HG02678 (cell line): ENCODE results near the gene ZFR.
A peak's percentile ranks its signal among the peaks of the same experiment; 100 is the strongest.

ENCODE experiments used
- ATAC-seq: cut with Tn5 transposase; IDR thresholded peaks from one replicate; pipeline ENCODE4 v1.9.1; 2021; ENCODE audit warnings: mild to moderate bottlenecking, moderate library complexity; ENCODE audit not compliant: unreplicated experiment

ZFR gene

DNA sequence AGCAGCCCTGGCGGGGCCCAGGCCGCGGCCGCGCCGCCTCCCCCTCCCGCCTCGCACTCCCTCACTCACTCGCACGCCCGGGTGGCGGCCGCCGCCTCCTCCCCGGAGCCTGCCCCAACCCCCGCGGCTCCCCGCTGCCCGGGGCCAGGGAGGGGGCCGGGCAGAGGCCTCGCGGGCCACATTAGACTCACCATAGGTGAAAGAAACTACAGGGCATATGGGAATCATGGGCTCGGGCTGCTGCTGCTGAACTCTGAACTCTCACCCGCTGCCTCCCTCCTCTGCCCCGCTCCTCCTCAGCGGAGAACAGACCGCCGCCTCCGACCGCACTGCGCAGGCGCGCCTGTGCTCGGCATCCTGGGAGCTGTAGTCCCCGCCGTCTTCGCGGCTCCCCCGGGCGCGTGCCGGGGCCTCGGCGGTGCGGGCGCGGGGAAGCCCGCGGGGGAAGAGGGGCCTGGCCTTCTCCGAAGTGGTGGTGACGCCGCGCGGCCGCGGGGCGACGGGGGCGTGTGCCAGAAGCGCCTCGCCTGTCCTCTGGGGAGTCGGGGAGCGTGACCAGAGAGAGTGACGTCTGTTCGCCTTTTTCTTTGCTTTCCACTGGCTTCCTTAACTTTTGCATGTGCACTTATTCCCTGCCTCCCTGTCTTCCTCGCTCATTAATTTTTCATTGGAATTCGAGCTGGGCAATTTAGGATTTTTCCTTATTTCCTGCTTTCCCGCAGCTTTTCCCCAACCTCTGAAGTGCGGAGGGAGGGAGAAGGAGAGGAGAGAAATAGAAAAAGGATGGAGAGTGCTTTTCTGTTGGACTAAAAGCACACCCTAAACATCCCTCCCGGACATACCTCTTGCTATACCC, at the start of gene ZFR:
TSS of gene ZFR (minus strand) at position 310 of the 856 bp plus-strand sequence. CDS start at position 228, 82 bp downstream.
- peak; percentile 80 for ATAC-seq

DNA sequence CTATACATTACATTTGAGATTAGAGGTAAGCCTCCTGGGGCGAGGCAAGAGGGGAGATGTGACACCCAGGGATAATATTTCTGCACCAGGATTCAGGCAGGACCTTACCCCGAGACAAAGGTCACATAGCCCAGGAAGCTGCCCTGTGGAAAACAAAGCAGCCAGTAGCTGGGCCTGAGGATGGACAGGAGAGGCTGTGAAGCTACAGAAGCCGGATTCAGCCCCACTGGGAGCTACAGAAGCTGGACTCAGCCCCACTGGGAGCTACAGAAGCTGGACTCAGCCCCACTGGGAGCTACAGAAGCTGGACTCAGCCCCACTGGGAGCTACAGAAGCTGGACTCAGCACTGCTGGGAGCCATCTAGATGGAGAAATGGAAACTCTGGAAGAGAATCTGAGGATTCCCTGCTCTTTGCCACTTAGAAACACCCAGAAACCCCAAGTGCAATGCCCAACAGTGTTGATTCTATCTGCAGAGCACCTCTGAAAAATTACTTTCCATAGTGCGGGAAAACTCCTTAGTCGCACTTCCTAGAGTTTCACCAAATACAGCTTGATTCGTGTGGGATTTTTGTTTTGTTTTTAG, 46.5 kb upstream of the ZFR start:
- ATAC-seq, result no peak

DNA sequence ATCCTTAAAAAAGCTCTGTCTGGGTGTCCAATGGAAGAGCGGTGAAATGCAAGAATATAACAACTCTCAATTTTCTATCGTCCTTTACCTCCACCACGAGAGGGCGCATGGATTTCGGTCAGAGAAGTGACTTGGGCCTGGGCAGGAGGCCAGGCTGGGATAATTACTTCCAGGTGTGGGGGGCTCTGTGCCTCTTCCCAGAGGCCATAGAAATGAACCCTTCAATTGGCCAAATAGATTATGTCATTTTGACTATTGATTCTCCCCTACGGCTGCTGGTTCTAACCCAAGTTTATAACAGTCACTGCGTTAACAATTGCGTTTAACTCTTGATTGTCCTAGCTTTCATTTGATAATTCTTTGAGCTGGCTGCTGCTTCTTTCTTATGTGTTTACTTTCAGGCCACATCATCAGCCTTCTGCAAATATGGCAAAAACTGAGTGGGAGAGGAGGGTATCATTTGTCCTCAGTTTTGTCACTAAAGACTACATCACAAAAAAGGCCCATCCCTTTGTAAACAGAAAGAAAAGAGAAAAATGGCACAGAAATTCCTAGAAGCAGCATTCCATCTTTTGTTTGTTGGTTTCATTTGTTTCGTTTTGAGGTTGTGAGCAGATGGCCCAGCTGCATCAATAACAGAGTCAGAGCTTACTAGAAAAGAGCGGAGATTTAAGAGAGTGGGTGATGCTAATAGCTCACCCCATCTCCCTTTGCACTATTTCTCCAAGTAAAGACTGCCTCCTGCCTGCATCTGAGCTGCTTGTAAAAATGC, 45.4 kb upstream of the ZFR start:
- ATAC-seq, result peak; percentile 55

DNA sequence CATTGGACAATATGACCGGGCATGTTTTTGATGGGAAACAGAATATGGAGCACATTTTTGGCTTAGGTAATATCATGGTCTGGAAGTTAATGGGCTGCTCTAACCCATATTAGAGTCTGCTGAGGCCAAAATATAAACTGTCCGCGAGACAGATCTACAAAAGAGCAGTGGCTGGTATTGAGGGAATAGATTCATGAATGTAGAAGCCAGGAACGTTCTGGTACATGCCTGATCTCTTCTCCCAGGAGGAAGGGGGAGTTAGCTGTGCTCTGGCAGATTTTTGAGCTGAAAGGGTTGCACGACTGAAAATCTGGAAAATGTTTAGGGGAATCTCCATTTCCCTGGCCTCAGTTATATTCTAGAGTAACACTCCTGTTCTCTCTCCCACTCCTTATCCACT, 42.9 kb upstream of the ZFR start:
- ATAC-seq, result no peak

DNA sequence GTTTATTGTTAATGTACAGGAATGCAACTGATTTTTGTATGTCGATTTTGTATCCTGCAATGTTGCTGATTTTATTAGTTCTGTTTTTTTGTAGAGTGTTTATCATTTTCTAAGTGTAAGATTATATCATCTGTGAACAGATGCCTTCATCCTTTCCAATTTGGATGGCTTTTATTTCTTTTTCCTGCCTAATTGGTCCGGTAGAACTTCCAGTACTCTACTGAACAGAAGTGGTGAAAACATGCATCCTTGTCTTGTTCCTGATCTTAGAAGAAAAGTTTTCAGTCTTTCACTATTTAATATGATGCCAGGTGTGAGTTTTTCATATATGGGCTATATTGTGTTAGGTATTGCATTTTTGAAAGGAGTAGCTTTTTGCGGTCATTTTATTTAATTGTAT, 42.5 kb upstream of the ZFR start:
- no peak for ATAC-seq

DNA sequence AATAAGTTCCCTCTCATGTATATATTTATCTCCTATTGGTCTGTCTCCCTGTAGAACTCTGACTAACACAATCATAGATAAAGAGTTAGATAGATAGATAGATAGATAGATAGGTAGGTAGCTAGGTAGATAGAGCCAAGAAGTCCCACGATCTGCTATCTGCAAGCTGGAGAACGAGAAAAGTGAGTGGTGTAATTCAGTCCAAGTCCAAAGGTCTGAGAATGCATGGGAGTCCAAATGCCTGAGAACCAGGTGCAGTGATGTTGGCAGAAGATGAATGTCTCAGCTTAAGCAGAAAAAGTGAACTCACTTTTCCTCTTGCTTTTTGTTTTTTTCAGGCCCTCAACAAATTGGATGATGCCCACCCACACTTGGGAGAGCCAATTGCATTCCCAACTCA, 37.7 kb upstream of the ZFR start:
- no peak for ATAC-seq

DNA sequence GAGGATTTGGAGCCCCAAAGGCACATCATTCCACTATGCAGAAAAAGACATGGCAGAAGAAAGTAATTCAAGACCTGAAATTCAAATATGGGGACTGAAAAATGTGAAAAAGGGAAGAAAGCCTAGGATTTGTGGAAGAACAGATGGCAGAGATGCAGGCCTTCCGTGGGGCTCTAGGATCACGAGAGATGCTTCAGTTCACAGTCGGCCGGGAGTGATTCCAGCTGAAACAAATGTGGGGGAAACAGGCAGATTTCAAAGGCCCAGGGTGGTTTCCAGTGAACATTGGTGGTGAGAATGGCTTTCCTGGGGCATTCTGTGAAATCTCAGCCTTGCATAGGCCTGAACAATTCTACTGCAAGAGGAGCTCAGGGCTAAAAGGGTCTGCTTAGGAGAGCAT, 34.6 kb upstream of the ZFR start:
- ATAC-seq, result no peak

DNA sequence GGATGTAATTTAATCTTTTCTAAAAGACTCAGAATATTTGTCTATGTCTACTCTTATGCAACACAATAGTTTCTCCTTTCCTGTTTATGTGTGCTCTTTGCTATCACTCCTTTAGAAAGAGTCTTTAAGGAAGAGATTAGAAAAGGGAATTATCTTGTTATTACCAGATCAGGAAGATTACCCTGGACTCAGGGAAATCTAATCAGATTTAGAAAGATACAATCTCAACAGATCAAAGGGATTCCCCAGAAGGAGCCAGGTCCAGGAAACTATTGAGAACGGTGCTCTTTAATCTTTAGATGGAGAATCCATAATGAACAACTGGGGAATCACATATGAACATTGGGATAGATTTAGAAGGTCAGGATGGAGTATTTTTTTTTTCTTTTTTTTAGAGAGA, 32.4 kb upstream of the ZFR start:
- no peak for ATAC-seq

DNA sequence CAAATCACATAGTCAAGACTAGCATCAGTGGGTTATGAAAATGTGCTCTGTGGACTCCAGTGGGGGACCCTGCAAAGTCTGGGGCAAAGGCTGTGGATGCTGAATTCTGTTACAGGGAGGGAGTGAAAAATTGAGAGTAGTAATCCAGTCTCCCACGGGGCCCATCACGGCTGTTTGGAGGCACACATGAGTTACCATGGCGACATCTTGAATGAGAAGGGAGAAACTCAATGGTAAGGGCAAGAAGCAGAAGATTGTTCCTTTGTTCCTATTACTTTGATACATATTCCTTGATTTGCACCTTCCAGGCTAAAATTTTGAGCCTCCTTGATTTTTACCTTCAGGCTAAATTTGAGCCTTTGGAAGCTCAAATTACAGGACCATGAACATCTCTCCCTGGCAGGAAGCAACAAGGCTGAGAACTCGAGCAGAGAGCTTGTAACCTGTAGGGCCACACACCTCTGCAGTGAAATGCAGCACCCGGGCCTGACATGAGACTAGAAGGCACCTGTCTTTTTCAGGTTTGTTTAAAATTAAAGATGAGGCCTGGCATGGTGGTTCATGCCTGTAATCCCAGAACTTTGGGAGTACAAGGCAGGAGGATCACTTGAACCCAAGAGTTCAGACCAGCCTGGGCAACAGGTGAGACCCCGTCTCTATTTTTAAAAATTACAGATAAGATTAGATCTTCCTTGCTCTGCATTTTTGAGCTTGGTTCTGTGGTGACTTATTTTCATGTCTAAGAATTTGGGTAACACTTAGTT, 31.0 kb upstream of the ZFR start:
- ATAC-seq, result no peak

DNA sequence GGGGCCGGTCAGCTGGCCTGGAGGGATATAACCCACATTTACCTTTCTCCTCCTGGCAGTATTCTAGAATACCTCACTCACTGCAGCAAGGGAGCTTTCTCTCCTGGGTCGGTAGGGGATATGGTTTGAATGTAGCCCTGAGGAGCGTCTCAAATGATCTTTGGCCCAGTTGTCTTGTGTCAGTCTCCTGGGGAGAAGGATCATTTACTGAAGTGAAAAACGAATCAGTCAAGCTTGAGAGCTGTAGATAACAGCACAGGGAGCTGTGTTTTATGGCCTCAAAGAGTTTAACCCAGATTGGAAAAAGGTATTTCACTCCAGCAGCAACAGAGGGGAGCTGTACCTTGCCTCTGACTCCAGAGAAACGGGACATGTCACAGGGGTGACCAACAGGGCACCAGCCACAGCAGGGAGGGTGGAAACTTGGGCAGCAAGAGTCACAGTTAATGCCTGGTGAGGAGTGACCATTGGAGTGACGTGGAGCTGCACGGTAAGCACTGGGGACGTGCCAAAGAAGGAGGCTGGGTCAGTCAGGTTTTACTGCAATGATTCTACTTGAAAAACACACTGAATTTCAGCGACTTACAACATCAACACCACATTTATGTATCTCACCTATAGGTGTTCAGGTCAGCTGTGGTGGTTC, 29.8 kb upstream of the ZFR start:
- no peak for ATAC-seq

DNA sequence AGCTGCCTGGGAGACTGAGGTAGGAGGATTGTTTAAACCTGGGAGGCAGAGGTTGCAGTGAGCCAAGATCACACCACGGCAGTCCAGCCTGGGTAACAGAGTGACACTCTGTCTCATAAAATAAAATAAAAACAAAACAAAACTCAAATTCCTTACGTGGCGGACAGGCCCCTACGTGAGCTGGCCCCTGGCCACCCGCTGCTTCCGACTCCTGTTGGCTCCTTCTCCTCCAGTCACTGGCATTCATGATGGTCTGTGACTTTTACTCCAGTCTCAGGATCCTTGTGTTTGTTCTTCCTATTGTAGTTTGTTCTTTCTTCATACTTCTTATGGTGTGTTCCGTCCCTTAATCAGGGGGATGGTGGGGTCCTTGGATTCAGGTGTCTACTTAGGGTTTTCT, 28.5 kb upstream of the ZFR start:
- ATAC-seq, result no peak

DNA sequence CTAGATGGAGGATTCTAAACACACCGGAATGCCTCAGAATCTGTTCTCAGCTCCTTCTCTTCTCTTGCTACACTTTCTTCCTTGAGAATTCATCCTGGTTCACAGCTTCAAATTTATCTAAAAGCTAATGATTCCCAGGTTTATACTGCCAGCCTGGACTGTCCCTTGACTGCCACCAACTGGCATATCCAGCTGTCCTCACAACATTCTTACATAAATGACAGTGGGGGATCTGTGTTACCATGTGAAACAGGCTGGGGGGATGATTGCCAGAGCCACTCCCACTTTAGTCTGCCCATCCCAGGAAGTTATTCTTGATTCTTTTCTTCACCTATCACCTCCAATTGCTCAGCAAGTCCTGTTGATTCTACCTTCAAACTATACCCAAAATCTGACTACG, 27.2 kb upstream of the ZFR start:
- no peak for ATAC-seq

DNA sequence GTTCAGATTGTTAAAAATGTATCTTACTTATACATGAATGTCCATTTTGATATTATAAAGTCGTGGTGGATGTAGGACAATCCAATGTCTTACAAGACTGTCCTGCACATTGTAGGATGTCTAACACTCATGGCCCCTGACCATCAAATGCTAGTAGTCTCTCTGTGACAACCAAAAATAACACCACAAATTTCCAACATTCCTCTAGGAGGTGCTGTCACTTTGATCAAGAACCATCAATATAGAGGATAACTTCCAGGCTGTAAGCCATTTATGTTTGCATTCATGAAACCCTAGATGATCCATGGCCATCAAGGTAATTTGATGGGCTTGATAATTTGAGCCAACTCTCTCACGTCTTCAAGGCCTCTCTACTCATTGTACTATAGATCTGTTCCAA, 20.5 kb upstream of the ZFR start:
- ATAC-seq, result no peak

DNA sequence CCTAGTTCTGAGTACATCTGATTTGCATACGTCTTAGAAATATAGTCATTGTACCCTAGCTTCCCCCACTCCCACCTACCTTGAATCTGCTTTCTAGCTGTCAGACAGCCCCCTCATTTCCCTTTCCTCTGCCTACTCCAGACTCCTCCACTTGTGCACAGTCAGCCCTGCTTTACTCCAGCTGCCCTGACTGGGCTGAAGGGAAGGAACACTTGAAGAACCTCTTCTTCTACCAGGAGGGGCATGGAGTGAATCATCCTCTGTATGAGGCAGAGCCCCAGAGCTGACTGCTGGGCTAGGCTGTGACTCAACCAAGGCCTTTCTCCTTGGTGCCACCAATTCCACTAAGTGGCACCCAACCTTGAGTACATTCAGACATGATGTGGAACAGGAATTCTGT, 18.1 kb upstream of the ZFR start:
- no peak for ATAC-seq

DNA sequence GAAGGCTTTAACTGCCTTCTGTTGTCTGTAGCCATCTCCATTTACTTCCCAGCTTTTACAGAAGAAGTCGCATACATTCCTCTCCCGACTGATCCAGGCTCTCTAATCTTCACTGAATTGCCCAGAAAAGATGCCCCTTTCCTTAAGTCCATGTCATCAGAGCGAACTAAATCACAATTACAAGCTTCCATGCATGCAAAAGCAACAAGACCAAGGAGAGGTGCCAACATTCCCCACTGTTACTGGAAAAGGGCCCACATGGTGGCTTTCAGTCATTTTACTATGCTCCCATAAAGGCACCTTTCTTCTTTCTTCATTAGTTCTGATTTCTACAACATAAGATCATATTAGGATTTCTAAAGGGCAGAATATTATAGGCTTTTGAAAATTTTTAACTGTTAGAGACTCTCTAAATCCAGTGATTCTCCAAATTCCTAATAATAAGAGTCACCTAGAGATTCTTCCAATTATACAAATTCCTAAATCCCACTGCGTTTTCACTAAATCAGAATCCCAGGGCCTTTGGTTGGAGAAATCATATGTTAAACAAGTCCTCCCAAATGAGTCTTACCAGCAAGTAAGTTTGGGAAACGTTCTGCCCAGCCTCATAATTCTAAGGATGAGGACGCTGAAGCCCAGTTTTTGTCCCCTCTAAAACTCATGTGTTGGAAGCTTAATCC, 17.0 kb upstream of the ZFR start:
- no peak for ATAC-seq

DNA sequence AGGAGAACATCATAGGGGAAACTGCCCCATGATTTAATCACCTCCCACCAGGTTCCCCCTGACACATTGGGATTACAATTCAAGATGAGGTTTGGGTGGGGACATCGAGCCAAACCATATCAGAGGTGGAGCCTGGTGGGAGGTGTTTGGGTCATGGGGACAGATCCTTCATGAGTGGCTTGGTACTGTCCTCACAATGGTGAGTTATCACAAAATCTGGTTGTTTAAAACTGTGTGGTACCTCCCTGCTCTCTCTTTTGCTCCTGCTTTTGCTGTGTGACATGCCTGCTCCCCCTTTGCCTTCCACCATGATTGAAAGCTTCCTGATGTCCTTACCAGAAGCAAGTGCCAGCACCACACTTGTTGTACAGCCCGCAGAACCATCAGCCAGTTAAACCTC, 16.2 kb upstream of the ZFR start:
- no peak for ATAC-seq

DNA sequence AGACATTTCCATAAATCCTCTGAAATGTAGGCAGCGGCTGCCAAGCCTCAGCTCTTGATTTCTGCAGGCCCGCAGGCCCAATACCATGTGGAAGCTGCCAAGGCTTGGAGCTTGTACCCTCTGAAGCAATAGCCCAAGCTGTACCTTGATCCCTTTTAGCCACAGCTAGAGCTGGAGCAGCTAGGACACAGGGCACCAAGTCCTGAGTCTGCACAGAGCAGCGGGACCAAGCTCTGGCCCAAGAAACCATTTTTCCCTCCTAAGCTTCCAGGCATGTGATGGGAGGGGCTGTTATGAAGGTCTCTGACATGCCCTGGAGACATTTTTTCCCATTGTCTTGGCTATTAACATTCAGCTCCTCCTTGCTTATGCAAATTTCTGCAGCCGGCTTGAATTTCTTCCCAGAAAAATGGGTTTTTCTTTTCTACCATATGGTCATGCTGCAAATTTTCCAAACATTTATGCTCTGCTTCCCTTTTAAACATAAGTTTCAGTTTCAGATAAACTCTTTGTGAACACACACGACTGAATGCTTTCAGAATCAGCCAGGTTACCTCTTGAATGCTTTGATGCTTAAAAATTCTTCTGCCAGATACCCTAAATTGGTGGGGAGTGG, 14.4 kb upstream of the ZFR start:
- no peak for ATAC-seq

DNA sequence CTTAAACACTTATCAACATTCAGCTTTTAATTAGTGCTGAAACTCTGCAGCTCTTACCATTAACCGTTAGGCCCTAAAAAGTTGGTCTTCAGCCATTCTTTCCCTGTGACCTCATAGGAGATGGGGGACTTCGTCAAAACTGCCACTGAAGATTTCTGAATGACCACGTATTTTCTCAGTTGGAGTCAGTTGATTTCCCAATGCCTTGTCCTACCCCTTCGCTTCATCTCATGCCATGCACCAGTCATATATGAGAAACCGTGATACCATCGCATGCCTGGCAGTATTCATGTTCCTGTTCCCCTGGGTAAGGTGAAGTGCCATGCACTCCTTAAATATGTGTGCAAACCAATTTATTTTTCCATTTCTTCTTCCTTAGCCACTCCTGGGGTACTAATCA, 10.8 kb upstream of the ZFR start:
- ATAC-seq, result no peak

DNA sequence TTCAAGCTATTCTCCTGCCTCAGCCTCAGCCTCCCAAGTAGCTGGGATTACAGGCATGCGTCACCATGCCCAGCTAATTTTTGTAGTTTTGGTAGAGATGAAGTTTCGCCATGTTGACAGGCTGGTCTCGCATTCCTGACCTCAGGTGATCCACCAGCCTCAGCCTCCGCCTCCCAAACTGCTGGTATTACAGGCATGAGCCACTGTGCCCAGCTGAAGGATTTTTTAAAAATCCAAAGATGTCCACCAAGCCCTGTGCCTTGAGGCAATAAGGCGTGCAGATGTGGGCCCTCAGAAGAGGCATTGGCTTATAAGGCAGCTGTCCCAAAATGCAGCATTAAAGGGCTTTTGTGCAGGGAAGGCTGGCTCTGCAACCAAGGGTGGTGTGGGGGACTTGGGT, 10.3 kb upstream of the ZFR start:
- ATAC-seq, result no peak

DNA sequence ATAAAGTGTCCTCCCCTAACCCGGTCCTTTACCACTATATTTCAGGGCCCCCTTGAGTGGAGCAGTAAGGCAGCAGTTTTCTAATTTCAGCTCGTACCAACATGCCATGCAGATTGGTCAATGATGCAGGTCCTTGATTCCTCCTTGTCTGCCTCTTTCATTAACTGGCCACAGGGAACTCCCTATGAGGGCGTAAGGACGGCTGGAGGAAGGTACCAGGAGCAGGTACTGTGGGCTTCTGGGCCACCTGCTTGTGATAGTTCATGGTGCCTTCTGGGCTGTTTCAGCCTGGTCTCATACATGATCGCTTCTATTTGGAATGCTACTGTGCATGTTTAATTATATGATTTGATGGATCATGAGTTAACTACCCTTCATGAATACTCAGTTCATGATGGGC, 9.4 kb upstream of the ZFR start:
- no peak for ATAC-seq
